ENCODE measurements around the gene SH2D5.

Gene SH2D5

GRCh38 chr1:20717452-20718342, 14.8 kb downstream of the SH2D5 start, which contains the start of gene KIF17:
Gene KIF17, minus strand, starts transcription at chr1:20718007. Its CDS starts 301 bp downstream, at chr1:20717706.
- Histone ChIP-seq H3K4me1 (ENCODE audit: control insufficient read depth, insufficient read depth, low read length) (no peaks in the 10 kb centered on the region), H3K27ac (ENCODE audit: low read depth, low read length) (no peak within 1 kb of the TSS), H3K9ac (ENCODE audit: low read length) (no peak within 1 kb of the TSS), H3K4me3 (ENCODE audit: low read length) (peak within 1 kb of the TSS; percentile 54), H3K36me3 (ENCODE audit: control insufficient read depth, insufficient read depth, low read length) (no peaks in the 10 kb centered on the region), H3K27me3 (ENCODE audit: control insufficient read depth, insufficient read depth, low read length) (peaks cover 7% of the 10 kb centered on the region)

- Histone ChIP-seq H3K4me1 (ENCODE audit: control insufficient read depth, insufficient read depth, low read length) (no peaks in the 10 kb centered on the region), H3K9ac (ENCODE audit: low read length) (no peak overlapping the region), H3K36me3 (ENCODE audit: control insufficient read depth, insufficient read depth, low read length) (no peaks in the 10 kb centered on the region), H3K27me3 (ENCODE audit: control insufficient read depth, insufficient read depth, low read length) (peaks cover 7% of the 10 kb centered on the region), H3K27ac (ENCODE audit: low read depth, low read length) (no peak overlapping the region), H3K4me3 (ENCODE audit: low read length) (no peak overlapping the region)
Observed at GRCh38 chr1:20716232-20716631, 16.3 kb downstream of the SH2D5 start.

- Histone ChIP-seq H3K36me3 (ENCODE audit: control insufficient read depth, insufficient read depth, low read length) (no peaks in the 10 kb centered on the region), H3K9ac (ENCODE audit: low read length) (no peak overlapping the region), H3K4me3 (ENCODE audit: low read length) (no peak overlapping the region), H3K4me1 (ENCODE audit: control insufficient read depth, insufficient read depth, low read length) (no peaks in the 10 kb centered on the region), H3K27me3 (ENCODE audit: control insufficient read depth, insufficient read depth, low read length) (peaks cover 7% of the 10 kb centered on the region), H3K27ac (ENCODE audit: low read depth, low read length) (no peak overlapping the region)
Observed at GRCh38 chr1:20715406-20715805, 17.1 kb downstream of the SH2D5 start.

- H3K4me1 ChIP-seq (ENCODE audit: control insufficient read depth, insufficient read depth, low read length): no peaks in the 10 kb centered on the region
- H3K27me3 ChIP-seq (ENCODE audit: control insufficient read depth, insufficient read depth, low read length): peaks cover 7% of the 10 kb centered on the region
- no peaks in the 10 kb centered on the region for H3K36me3 ChIP-seq (ENCODE audit: control insufficient read depth, insufficient read depth, low read length)
- H3K27ac ChIP-seq (ENCODE audit: low read depth, low read length): no peak overlapping the region
- H3K9ac ChIP-seq (ENCODE audit: low read length): no peak overlapping the region
- H3K4me3 ChIP-seq (ENCODE audit: low read length): no peak overlapping the region
Observed at GRCh38 chr1:20713440-20713839, 19.1 kb downstream of the SH2D5 start.

- Histone ChIP-seq H3K9ac (ENCODE audit: low read length) (no peak overlapping the region), H3K27me3 (ENCODE audit: control insufficient read depth, insufficient read depth, low read length) (peaks cover 5% of the 10 kb centered on the region), H3K27ac (ENCODE audit: low read depth, low read length) (no peak overlapping the region), H3K4me3 (ENCODE audit: low read length) (no peak overlapping the region), H3K36me3 (ENCODE audit: control insufficient read depth, insufficient read depth, low read length) (no peaks in the 10 kb centered on the region), H3K4me1 (ENCODE audit: control insufficient read depth, insufficient read depth, low read length) (no peaks in the 10 kb centered on the region)
Observed at GRCh38 chr1:20712215-20712577, 20.3 kb downstream of the SH2D5 start.

GRCh38 chr1:20711285-20712214, 21.0 kb downstream of the SH2D5 start:
- H3K36me3 ChIP-seq (ENCODE audit: control insufficient read depth, insufficient read depth, low read length): no peaks in the 10 kb centered on the region
- no peak overlapping the region for H3K27ac ChIP-seq (ENCODE audit: low read depth, low read length)

GRCh38 chr1:20710469-20711284, 21.8 kb downstream of the SH2D5 start:
- Histone ChIP-seq H3K4me1 (ENCODE audit: control insufficient read depth, insufficient read depth, low read length) (no peaks in the 10 kb centered on the region), H3K27ac (ENCODE audit: low read depth, low read length) (no peak overlapping the region), H3K36me3 (ENCODE audit: control insufficient read depth, insufficient read depth, low read length) (no peaks in the 10 kb centered on the region), H3K27me3 (ENCODE audit: control insufficient read depth, insufficient read depth, low read length) (no peaks in the 10 kb centered on the region), H3K9ac (ENCODE audit: low read length) (no peak overlapping the region), H3K4me3 (ENCODE audit: low read length) (no peak overlapping the region)

More at GRCh38 chr1:20711285-20712214, 21.0 kb downstream of the SH2D5 start:
- Histone ChIP-seq H3K4me3 (ENCODE audit: low read length) (no peak overlapping the region), H3K27me3 (ENCODE audit: control insufficient read depth, insufficient read depth, low read length) (peaks cover 5% of the 10 kb centered on the region), H3K4me1 (ENCODE audit: control insufficient read depth, insufficient read depth, low read length) (no peaks in the 10 kb centered on the region), H3K9ac (ENCODE audit: low read length) (no peak overlapping the region)

- no peaks in the 10 kb centered on the region for H3K36me3 ChIP-seq (ENCODE audit: control insufficient read depth, insufficient read depth, low read length)
- H3K4me3 ChIP-seq (ENCODE audit: low read length): no peak overlapping the region
- no peak overlapping the region for H3K27ac ChIP-seq (ENCODE audit: low read depth, low read length)
- no peaks in the 10 kb centered on the region for H3K27me3 ChIP-seq (ENCODE audit: control insufficient read depth, insufficient read depth, low read length)
- H3K9ac ChIP-seq (ENCODE audit: low read length): no peak overlapping the region
- no peaks in the 10 kb centered on the region for H3K4me1 ChIP-seq (ENCODE audit: control insufficient read depth, insufficient read depth, low read length)
Observed at GRCh38 chr1:20709868-20710267, 22.6 kb downstream of the SH2D5 start.

- no peak overlapping the region for H3K27ac ChIP-seq (ENCODE audit: low read depth, low read length)
- H3K36me3 ChIP-seq (ENCODE audit: control insufficient read depth, insufficient read depth, low read length): no peaks in the 10 kb centered on the region
- no peak overlapping the region for H3K9ac ChIP-seq (ENCODE audit: low read length)
- H3K4me1 ChIP-seq (ENCODE audit: control insufficient read depth, insufficient read depth, low read length): no peaks in the 10 kb centered on the region
- no peak overlapping the region for H3K4me3 ChIP-seq (ENCODE audit: low read length)
- no peaks in the 10 kb centered on the region for H3K27me3 ChIP-seq (ENCODE audit: control insufficient read depth, insufficient read depth, low read length)
Observed at GRCh38 chr1:20708891-20709290, 23.6 kb downstream of the SH2D5 start.

GRCh38 chr1:20708057-20708456, 24.4 kb downstream of the SH2D5 start:
- H3K4me1 ChIP-seq (ENCODE audit: control insufficient read depth, insufficient read depth, low read length): no peaks in the 10 kb centered on the region
- no peaks in the 10 kb centered on the region for H3K36me3 ChIP-seq (ENCODE audit: control insufficient read depth, insufficient read depth, low read length)
- no peaks in the 10 kb centered on the region for H3K27me3 ChIP-seq (ENCODE audit: control insufficient read depth, insufficient read depth, low read length)
- H3K27ac ChIP-seq (ENCODE audit: low read depth, low read length): no peak overlapping the region
- H3K4me3 ChIP-seq (ENCODE audit: low read length): no peak overlapping the region
- no peak overlapping the region for H3K9ac ChIP-seq (ENCODE audit: low read length)

- Histone ChIP-seq H3K36me3 (ENCODE audit: control insufficient read depth, insufficient read depth, low read length) (no peaks in the 10 kb centered on the region), H3K4me3 (ENCODE audit: low read length) (no peak overlapping the region), H3K4me1 (ENCODE audit: control insufficient read depth, insufficient read depth, low read length) (no peaks in the 10 kb centered on the region), H3K9ac (ENCODE audit: low read length) (no peak overlapping the region), H3K27ac (ENCODE audit: low read depth, low read length) (no peak overlapping the region), H3K27me3 (ENCODE audit: control insufficient read depth, insufficient read depth, low read length) (no peaks in the 10 kb centered on the region)
Observed at GRCh38 chr1:20706841-20707240, 25.7 kb downstream of the SH2D5 start.

Measured in rectal smooth muscle tissue (tissue), 1 donor.